PC-9 (cell line): ENCODE data around the gene TEX29.

Experiments
- CTCF ChIP-seq: fragments of 200-600 bp; sonication (generic); conservative IDR thresholded peaks from 2 replicates; pipeline ENCODE4 v1.6.1; 2017; ENCODE audit warnings: mixed run types, antibody characterized with exemption, mild to moderate bottlenecking, moderate library complexity
- EZH2 ChIP-seq: fragments of 200-600 bp; sonication (generic); IDR thresholded peaks from 2 replicates; pipeline ENCODE4 v1.8.0; 2017; ENCODE audit warnings: antibody characterized with exemption, low read depth

- TF ChIP-seq CTCF = no peak
- TF ChIP-seq EZH2 = no peak
Observed at GRCh38 chr13:111353508-111353907, 33.1 kb downstream of the TEX29 start.
